Natural killer cell treated with Interleukin-12 subunit alpha and Interleukin-12 subunit beta and Interleukin-15 and Interleukin-18, amount 100 ng/mL, for 72 hours (primary cell): Measurements from ENCODE around the gene KLHL13. TPM values are rescaled to one million over a fixed set of nuclear protein-coding genes. Genes with fewer than 3 reads are reported as not detected.
A peak's percentile ranks its signal among the peaks of the same experiment; 100 is the strongest.
"Not testable (repeated sequence)": the region's sequence is repeated elsewhere in the genome, so short reads cannot be mapped to it uniquely, and the experiment has no call there.

Source experiments
- ATAC-seq, 2 donors: fragments of 150-1000 bp; cut with Tn5 transposase in 1 of 2; sonication (Bioruptor Pico), chemical (Tn5 transposase) in 1 of 2; 2 replicates each; pipeline ENCODE4 v1.10.0; 2021
- DNase-seq: peaks from one replicate; pipeline ENCODE4 v3.0.0; 2022; ENCODE audit warnings: low spot score
- H3K27ac Mint-ChIP-seq, 2 donors: 1 replicate in 1 of 2; 2 replicates in 1 of 2; pipeline ENCODE4 v1.8.0; 2022; ENCODE audit warnings: mixed read lengths in 2 of 2, mild to moderate bottlenecking in 1 of 2, moderate library complexity in 1 of 2
- H3K27me3 Mint-ChIP-seq, 2 donors: 1 replicate in 1 of 2; 2 replicates in 1 of 2; pipeline ENCODE4 v1.8.0; 2022; ENCODE audit warnings: mixed read lengths in 2 of 2
- H3K36me3 Mint-ChIP-seq: one replicate; pipeline ENCODE4 v1.8.0; 2022; ENCODE audit warnings: mixed read lengths
- H3K4me1 Mint-ChIP-seq, 2 donors: 1 replicate in 1 of 2; 2 replicates in 1 of 2; pipeline ENCODE4 v1.8.0; 2022; ENCODE audit warnings: low read depth in 2 of 2, mixed read lengths in 2 of 2, mild to moderate bottlenecking in 1 of 2
- H3K4me3 Mint-ChIP-seq: one replicate; pipeline ENCODE4 v1.8.0; 2022; ENCODE audit warnings: mixed read lengths
- H3K9me3 Mint-ChIP-seq: 2 replicates; pipeline ENCODE4 v1.8.0; 2022; ENCODE audit warnings: mixed read lengths
- total RNA-seq, 2 donors: library from RNA; stranded (reverse); gene quantifications; one replicate each; pipeline ENCODE4 v1.2.3, GENCODE V29; 2022

KLHL13 gene
- 1 to 10 TPM in 1 of 2 donors, under 1 TPM in 1; 0.86 to 1.0 TPM for total RNA-seq

- ATAC-seq (peak; percentile 53 to 63), DNase-seq (no peak)
- peaks cover 6 to 9% of the 10 kb centered on the region in 2 donors for H3K4me1 Mint-ChIP-seq
- H3K4me3 Mint-ChIP-seq = peak within 1 kb of the TSS; percentile 82
- H3K27me3 Mint-ChIP-seq = peaks cover 19 to 30% of the 10 kb centered on the region in 2 donors
- H3K36me3 Mint-ChIP-seq = peaks cover 6% of the 10 kb centered on the region
- no peaks in the 10 kb centered on the region for H3K9me3 Mint-ChIP-seq
- H3K27ac Mint-ChIP-seq = peak within 1 kb of the TSS in 1 of 2 donors; percentile 42
Observed at GRCh38 chrX:118116713-118117550, at the start of gene KLHL13. Gene KLHL13 (minus strand): TSS chrX:118116810. CDS start chrX:118028473, 88,337 bp downstream.

DNA sequence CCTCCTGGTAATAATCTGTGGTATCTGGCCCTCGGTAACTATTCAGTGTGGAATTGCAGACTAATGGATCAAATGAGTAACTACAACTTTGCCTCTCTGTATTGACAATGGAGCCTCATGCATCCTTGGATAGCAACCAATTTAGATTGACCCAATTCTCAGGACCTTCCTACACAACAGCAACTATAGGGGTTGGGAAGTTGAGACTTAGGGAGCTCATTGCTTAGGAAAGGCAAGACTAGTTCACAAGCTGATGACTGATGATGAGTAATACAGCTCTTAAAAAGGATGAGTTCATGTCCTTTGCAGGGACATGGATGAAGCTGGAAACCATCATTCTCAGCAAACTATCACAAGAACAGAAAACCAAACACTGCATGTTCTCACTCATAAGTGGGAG lies 47.5 kb upstream of the KLHL13 start:
- Mint-ChIP-seq H3K9me3 (peaks cover 3% of the 10 kb centered on the region), H3K27ac (no peak overlapping the region), H3K4me1 (no peaks in the 10 kb centered on the region), H3K4me3 (no peak overlapping the region), H3K27me3 (peaks cover 0 to 14% of the 10 kb centered on the region in 2 donors), H3K36me3 (no peaks in the 10 kb centered on the region)
- ATAC-seq = no peak
- DNase-seq = no peak

GRCh38 chrX:118156953-118157608 lies 40.5 kb upstream of the KLHL13 start:
- H3K36me3 Mint-ChIP-seq = no peaks in the 10 kb centered on the region
- peaks cover 9 to 18% of the 10 kb centered on the region in 2 donors for H3K27me3 Mint-ChIP-seq
- H3K4me3 Mint-ChIP-seq = no peak overlapping the region
- DNase-seq = no peak
- no peaks in the 10 kb centered on the region for H3K4me1 Mint-ChIP-seq
- H3K27ac Mint-ChIP-seq = no peak overlapping the region
- no peak for ATAC-seq
- H3K9me3 Mint-ChIP-seq = no peaks in the 10 kb centered on the region

- peaks cover 9 to 15% of the 10 kb centered on the region in 2 donors for H3K27me3 Mint-ChIP-seq
- no peaks in the 10 kb centered on the region for H3K36me3 Mint-ChIP-seq
- no peaks in the 10 kb centered on the region for H3K9me3 Mint-ChIP-seq
- H3K4me1 Mint-ChIP-seq = no peaks in the 10 kb centered on the region
- DNase-seq = no peak
- H3K4me3 Mint-ChIP-seq = no peak overlapping the region
- no peak overlapping the region for H3K27ac Mint-ChIP-seq
- peak in 1 of 2 donors; percentile 11 for ATAC-seq
Observed at GRCh38 chrX:118156254-118156952, 39.8 kb upstream of the KLHL13 start.

DNA sequence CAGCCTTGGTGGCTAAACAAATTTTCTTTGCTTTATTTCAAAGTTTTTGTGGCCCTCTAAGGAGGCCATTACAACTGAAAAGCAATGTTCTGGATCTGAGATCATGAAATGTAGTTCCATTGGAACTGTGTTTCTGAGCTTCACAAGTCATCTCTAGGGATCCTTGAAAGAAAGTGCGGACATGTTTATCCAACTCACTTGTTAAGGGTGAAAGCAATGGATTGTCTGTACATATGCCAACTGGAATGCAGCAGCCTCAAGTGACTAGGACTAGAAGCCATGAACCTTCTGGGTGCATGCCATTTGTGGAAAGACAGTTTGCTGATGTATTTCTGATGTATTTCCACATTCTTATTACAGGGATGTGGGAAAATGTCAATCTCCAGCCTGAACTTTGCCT lies 36.7 kb upstream of the KLHL13 start:
- no peak overlapping the region for H3K4me3 Mint-ChIP-seq

GRCh38 chrX:118152721-118153120 lies 36.1 kb upstream of the KLHL13 start:
- Mint-ChIP-seq H3K36me3 (no peaks in the 10 kb centered on the region), H3K4me3 (no peak overlapping the region), H3K4me1 (no peaks in the 10 kb centered on the region), H3K27me3 (peaks cover 6 to 9% of the 10 kb centered on the region in 2 donors), H3K27ac (no peak overlapping the region), H3K9me3 (no peaks in the 10 kb centered on the region)
- DNase-seq = no peak
- no peak for ATAC-seq

More for the DNA sequence above, 36.7 kb upstream of the KLHL13 start:
- H3K4me1 Mint-ChIP-seq = no peaks in the 10 kb centered on the region
- H3K36me3 Mint-ChIP-seq = no peaks in the 10 kb centered on the region
- no peak for ATAC-seq
- H3K9me3 Mint-ChIP-seq = no peaks in the 10 kb centered on the region
- no peak for DNase-seq
- H3K27me3 Mint-ChIP-seq = peaks cover 6 to 9% of the 10 kb centered on the region in 2 donors
- no peak overlapping the region for H3K27ac Mint-ChIP-seq

- Mint-ChIP-seq H3K27me3 (peaks cover 8 to 9% of the 10 kb centered on the region in 2 donors), H3K4me3 (no peak overlapping the region), H3K36me3 (no peaks in the 10 kb centered on the region), H3K4me1 (no peaks in the 10 kb centered on the region), H3K9me3 (no peaks in the 10 kb centered on the region), H3K27ac (no peak overlapping the region)
- ATAC-seq (no peak), DNase-seq (no peak)
Observed at GRCh38 chrX:118148737-118149136, 32.1 kb upstream of the KLHL13 start.

GRCh38 chrX:118147771-118148170 lies 31.2 kb upstream of the KLHL13 start:
- DNase-seq, H3K27ac Mint-ChIP-seq, ATAC-seq, H3K27me3 Mint-ChIP-seq, H3K4me1 Mint-ChIP-seq, H3K4me3 Mint-ChIP-seq, H3K36me3 Mint-ChIP-seq, H3K9me3 Mint-ChIP-seq: not testable (repeated sequence)

GRCh38 chrX:118143578-118143977 lies 27.0 kb upstream of the KLHL13 start:
- H3K27me3 Mint-ChIP-seq = peaks cover 0 to 4% of the 10 kb centered on the region in 2 donors
- H3K36me3 Mint-ChIP-seq = no peaks in the 10 kb centered on the region
- H3K4me1 Mint-ChIP-seq = no peaks in the 10 kb centered on the region
- ATAC-seq = no peak
- H3K27ac Mint-ChIP-seq = no peak overlapping the region
- H3K4me3 Mint-ChIP-seq = no peak overlapping the region
- no peaks in the 10 kb centered on the region for H3K9me3 Mint-ChIP-seq
- no peak for DNase-seq

GRCh38 chrX:118131336-118131735 lies 14.7 kb upstream of the KLHL13 start:
- DNase-seq = no peak
- H3K4me1 Mint-ChIP-seq = no peaks in the 10 kb centered on the region
- H3K9me3 Mint-ChIP-seq = no peaks in the 10 kb centered on the region
- no peak for ATAC-seq
- no peaks in the 10 kb centered on the region for H3K36me3 Mint-ChIP-seq
- no peak overlapping the region for H3K4me3 Mint-ChIP-seq
- H3K27ac Mint-ChIP-seq = no peak overlapping the region
- peaks cover 7 to 9% of the 10 kb centered on the region in 2 donors for H3K27me3 Mint-ChIP-seq

GRCh38 chrX:118129681-118130080 lies 13.1 kb upstream of the KLHL13 start:
- H3K36me3 Mint-ChIP-seq = no peaks in the 10 kb centered on the region
- no peaks in the 10 kb centered on the region for H3K4me1 Mint-ChIP-seq
- no peak overlapping the region for H3K4me3 Mint-ChIP-seq
- ATAC-seq (no peak), DNase-seq (no peak)
- no peaks in the 10 kb centered on the region for H3K9me3 Mint-ChIP-seq
- peaks cover 7 to 9% of the 10 kb centered on the region in 2 donors for H3K27me3 Mint-ChIP-seq
- no peak overlapping the region for H3K27ac Mint-ChIP-seq

DNA sequence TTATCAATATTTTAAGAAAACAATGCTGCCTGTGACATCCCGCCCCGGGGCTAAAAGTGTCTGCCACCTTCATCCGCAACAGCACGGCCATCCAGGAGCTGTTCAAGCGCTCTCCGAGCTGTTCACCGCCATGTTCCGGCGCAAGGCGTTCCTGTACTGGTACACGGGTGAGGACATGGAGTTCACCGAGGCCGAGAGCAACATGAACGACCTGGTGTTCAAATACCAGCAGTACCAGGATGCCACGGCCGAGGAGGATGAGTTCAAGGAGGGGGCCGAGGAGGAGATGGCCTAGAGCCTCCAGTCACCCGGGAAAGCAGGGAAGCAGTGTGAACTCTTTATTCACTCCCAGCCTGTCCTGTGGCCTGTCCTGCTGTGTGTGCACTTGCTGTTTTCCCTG lies 12.1 kb upstream of the KLHL13 start:
- ATAC-seq = no peak
- Mint-ChIP-seq H3K36me3 (no peaks in the 10 kb centered on the region), H3K4me1 (no peaks in the 10 kb centered on the region), H3K27me3 (peaks cover 0 to 2% of the 10 kb centered on the region in 2 donors), H3K4me3 (no peak overlapping the region), H3K9me3 (no peaks in the 10 kb centered on the region), H3K27ac (no peak overlapping the region)
- no peak for DNase-seq

- H3K4me1 Mint-ChIP-seq = no peaks in the 10 kb centered on the region
- ATAC-seq (no peak), DNase-seq (no peak)
- H3K27me3 Mint-ChIP-seq = peaks cover 2% of the 10 kb centered on the region in 2 donors
- no peak overlapping the region for H3K4me3 Mint-ChIP-seq
- H3K27ac Mint-ChIP-seq = no peak overlapping the region
- no peaks in the 10 kb centered on the region for H3K36me3 Mint-ChIP-seq
- H3K9me3 Mint-ChIP-seq = no peaks in the 10 kb centered on the region
Observed at GRCh38 chrX:118126286-118126685, 9.7 kb upstream of the KLHL13 start.

DNA sequence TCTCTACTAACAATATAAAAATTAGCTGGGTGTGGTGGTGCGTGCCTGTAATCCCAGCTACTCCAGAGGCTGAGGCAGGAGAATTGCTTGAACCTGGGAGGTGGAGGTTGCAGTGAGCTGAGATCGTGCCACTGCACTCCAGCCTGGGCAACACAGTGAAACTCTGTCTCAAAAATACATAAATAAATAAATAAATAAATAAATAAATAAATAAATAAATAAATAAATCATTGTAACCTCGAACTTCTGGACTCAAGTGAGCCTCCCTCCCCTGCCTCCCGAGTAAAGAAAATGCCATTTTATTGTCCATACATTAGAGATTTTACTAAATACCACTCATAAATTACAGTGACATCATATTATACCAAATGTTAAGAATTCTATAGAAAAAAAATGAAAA lies 7.6 kb upstream of the KLHL13 start:
- not testable (repeated sequence) for H3K4me3 Mint-ChIP-seq, H3K27ac Mint-ChIP-seq, ATAC-seq, DNase-seq, H3K36me3 Mint-ChIP-seq, H3K4me1 Mint-ChIP-seq, H3K9me3 Mint-ChIP-seq, H3K27me3 Mint-ChIP-seq
